Measurements from ENCODE around the gene MEOX2. TPM values are rescaled to one million over a fixed set of nuclear protein-coding genes. Genes with fewer than 3 reads are reported as not detected.

The MEOX2 gene
- 0.83 and 6.1 TPM in 2 replicates for total RNA-seq

DNA sequence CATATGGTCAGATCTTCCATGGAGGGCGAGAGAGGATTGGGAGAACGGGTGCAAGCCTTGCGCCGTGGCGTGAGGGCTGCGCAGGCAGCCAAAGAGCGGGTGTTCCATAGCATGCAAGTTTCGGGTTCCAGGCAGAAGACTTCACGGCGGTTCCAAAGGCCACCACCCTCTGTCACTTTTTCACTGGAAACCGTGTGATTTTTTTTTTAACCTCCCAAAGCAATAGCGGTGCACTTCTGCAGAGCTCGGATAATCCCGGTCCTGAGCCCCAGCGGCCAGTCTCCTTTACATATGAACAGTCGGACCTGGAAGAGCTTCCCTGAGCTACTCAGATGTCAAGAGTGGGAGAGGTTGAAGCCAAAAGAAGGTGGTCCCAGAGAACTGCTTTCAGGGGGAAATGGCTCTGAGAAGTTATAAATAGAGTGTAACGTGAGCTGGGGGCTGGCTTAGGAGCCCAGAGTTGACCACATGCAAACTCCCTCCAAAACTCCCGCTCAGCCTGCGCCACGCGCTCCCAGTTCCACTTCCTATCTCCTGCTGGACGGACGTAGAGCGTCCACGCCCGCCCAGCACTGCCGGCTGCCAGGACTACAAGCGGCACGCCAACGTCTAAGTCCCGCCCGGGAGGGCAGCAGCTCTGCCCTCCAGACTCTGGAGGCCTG is at the start of gene MEOX2:
TSS of gene MEOX2 (minus strand) at position 389 of the 662 bp plus-strand sequence. CDS start at position 108, 281 bp downstream.

DNA sequence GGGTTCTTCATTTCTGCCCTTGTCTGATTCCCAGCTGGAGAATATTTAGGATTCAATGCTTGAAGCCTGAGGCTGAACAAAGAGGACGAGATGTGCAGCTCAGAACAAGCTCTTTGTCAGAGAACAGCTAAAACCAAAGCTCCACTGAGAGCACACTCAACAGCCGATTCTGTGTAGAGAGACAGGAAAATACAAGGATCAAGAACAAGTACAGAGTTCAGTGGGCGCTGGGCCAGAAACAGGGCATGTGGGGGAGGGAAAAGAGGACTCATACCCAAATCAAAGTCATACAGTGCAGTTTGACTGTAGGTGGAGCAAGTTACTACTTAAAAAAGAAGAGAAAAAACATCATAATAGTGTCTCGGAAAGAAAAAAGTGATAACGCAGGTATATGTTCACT is 124.6 kb downstream of the MEOX2 start, which contains the start of gene AGMO:
TSS of gene AGMO (minus strand) at position 181 of the 400 bp plus-strand sequence.

Other genes with a start within 250 kb of the MEOX2 start
- under 0.01 and 1.0 TPM in 2 replicates for gene AGMO, start 124.7 kb downstream of the MEOX2 start, total RNA-seq